HG03565 (cell line): ENCODE results near the gene NARF.

Experiments used
- ATAC-seq: cut with Tn5 transposase; IDR thresholded peaks from one replicate; pipeline ENCODE4 v1.9.1; 2021; ENCODE audit warnings: mild to moderate bottlenecking, moderate library complexity; ENCODE audit not compliant: unreplicated experiment

Gene NARF

DNA sequence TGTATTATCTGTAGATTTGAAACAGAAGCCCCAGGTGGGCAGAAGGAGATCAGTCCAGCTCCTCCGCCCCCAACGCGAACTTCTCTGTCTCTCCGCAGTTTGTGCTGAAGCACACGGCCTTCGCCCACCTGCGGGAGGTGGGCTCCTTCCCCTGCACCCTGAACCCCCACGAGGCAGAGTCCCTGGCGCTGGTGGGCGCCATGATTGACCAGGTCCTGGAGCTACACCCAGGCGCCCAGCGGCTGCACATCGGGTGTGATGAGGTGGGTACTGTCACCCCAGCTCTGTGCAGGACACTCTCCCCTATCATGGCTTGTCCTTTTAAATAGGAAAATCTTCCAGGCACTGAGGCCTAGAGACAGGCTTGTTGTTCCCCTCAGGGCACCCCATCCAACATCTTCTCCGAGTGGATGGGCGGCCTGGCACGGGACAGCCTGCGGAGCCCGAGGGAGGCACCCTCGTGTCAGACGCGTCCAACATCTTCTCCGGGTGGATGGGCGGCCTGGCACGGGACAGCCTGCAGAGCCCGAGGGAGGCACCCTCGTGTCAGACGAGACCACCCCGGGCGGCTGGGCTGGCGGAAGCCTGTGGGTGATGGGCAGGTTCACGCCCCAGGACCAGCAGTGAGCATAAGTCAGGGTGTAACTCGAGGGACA is 24.9 kb upstream of the NARF start:
- ATAC-seq: no peak

- ATAC-seq: no peak
Measured at GRCh38 chr17:82434216-82434565, 24.4 kb upstream of the NARF start.

GRCh38 chr17:82435103-82435502 is 23.4 kb upstream of the NARF start:
- no peak for ATAC-seq

DNA sequence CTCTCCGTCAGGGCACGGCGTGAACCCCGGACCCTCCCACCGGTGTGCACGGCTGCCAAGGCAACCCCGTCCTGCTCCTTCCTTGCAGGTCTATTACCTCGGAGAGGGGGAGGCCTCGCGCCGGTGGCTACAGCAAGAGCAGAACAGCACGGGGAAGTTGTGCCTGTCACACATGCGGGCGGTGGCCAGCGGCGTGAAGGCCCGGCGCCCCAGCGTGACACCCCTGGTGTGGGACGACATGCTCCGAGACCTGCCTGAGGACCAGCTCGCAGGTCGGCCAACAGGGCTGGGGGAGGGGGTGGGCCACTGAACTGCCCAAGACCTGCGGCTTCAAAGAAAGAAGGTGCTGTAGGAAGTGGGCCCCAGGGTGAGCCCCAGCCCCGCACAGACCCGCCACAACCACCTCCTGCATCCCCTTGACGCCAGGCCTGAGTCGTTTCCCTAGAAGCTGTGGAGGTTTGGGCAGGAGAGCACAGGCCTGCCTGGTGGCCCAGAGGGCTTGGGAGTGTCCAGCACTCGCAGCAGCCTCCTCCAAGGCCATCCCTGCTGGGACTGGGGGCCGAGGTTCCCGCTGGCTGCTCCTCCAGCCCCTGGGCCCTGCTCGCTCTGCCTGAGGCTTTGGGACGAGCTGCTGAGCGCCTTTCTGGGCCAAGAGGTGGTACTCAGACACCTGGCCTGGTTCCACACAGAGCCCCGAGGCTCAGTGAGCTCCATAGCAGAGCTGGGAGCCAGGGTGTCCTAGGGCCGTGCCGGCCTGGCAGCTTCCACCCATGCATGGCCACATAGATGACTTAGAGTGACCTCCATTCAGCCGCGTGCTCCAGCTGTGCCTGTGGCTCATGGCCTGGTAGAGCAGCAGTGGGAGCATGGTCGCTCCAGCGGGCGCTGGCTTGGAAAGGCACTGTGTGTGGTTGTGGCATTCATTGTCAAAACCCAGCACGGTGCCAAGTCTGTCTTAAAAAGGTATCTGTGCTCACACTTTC is 22.6 kb upstream of the NARF start:
- no peak for ATAC-seq

GRCh38 chr17:82436601-82437324 is 21.8 kb upstream of the NARF start:
- no peak for ATAC-seq

DNA sequence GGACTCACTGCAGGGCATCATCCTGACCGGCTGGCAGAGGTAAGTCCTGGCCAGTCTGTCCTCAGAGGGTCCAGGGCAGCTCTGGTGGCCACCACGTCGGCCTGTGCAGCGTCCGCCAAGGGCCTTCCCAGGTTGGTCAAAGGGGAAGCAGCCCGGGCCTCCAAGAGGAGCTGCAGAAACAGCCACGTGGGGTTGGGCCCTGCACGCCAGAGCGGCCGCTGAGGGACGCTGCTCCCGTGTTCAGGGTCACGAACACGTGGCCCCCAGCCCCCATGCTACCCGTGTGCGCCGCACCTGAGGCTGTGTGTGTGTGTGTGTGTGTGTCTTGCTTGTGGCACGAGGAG is 21.2 kb upstream of the NARF start:
- no peak for ATAC-seq

- ATAC-seq: no peak
Measured at GRCh38 chr17:82438401-82439193, 19.9 kb upstream of the NARF start.

GRCh38 chr17:82439194-82439828 is 19.2 kb upstream of the NARF start:
- ATAC-seq: no peak

DNA sequence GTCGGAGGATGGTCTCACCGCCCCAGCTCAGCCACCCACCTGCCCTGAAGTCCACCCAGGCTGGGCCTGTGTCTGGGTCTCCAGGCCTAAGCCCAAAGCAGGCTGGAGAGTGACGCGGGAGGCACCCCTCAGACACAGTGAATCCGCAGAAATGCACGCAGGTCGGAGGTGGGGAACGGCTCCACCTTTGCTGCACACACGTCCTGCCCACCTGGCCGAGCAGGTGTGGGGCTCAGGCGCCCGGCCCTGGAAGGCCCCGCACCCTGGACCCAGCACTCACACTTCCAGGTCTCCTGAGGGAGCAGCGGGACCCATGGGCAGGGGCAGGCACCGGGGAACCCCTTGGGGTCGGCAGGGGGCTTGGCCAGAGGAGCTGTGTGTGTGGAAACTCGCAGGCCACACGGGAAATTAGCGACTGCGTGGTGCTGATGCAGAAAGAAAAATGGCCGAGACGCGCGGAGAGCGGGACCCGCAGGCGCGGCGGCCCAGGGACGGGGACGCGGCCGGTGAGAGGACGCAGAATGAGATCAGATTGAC is 18.6 kb upstream of the NARF start:
- no peak for ATAC-seq

DNA sequence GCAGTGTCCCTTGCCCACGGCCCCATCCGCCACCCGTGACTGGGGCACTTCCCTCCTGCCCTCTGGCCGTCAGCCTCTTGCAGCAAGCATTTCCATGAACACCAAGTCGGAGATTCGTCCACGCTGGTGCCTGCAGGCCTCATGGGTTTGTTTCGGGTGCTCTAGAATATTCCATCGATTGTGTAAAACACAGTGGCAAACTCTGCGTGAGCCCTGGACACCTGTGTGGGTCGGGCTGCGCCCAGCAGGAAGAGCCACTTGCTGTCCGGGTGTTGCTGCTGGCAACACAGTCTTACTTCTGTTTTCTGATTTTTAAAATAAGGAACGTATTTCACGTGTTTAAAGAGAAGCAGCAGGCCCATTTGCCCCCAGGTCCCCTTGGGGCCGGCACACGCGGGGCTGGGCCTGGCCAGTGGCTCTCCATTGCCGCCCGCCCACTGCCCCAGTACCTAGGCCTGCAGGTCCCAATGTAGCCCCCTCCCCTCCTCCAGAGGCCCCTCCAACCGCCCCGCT is 18.0 kb upstream of the NARF start:
- no peak for ATAC-seq

DNA sequence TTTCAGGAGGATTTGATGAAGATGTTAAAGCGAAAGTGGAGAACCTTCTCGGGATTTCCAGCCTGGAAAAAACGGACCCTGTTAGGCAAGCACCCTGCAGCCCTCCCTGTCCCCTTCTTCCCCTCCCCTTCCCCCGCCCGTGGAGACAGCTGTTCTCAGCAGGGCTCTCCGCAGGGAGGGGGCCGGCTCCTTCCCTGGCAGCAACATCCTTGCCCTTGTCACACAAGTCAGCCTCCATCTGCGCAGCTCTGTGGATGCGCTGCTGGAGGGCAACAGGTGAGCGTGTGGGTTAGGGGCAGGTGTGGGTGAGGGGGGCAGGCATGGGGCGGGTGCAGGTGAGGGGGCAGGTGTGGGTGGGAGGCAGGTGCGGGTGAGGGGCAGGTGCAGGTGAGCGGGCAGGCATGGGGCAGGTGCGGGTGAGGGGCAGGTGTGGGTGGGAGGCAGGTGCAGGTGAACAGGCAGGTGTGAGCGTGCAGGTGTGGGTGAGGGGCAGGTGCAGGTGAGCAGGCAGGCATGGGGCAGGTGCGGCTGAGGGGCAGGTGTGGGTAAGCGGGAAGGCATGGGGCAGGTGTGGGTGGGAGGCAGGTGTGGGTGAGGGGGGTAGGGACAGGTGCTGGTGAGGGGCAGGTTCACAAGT is 17.4 kb upstream of the NARF start:
- ATAC-seq: no peak

DNA sequence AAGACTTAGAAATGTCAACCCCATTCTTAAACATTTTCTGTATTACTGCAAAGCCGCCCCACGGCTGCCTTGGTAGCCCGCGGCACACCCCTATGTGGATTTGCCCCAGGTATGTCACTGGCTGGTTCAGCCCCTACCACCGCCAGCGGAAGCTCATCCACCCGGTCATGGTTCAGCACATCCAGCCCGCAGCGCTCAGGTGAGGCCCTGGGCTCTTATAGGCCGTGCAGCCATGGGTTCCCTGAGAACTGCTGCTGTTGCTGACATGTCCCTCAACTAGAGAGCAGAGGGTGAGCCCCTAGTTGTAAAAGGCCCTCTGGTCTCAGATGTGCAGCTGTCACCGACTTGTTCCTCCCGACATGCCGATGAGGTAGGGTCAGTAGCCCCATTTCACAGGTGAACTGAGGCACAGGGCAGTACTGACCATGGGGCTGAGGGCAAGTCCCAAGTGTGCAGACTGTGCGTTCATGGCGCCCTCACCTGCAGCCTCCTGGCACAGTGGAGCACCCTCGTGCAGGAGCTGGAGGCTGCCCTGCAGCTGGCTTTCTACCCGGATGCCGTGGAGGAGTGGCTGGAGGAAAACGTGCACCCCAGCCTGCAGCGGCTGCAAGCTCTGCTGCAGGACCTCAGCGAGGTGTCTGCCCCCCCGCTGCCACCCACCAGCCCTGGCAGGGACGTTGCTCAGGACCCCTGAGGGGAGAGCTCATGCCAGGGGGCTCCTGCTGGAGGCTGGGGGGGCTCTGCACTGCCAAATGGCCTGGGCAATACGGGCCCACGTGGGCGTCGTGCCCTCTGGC is 16.7 kb upstream of the NARF start:
- no peak for ATAC-seq

DNA sequence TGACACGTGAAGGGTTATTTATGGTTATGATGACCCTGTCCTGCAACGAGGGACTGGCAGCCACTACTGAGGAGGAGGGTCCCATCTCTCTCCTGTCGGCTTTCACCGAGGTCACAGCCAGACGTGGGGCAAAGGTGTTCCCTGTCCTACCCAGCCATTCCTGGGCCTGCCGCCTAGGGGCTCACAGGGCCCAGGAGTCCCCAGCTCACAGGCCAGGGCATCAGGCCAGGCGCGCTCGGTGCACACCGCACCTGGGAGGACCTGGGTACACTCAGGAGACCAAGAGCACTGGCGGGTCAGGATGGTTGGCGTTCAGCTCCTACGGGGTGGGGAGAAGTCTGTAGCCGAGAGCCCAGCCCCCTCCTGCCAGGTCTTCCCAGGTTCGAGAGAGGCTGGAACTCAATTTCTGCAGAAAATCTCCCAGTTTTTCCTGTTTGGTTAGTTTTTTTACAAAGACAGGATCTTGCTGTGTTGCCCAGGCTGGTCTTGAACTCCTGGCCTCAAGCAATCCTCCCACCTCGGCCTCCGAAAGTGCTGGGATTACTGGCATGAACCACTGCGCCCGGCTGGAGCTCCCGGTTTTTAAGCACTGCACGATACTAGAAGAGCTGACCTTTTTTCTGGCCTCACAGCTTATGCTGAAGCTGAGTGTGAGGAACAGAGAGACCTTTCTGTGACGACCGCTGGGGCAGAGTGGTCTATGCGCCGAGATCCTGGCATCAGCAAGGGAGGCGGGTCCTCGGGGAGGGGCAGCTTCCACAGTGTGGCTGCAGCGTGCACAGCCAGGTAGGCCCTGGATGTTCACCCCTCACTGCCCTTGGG is 15.7 kb upstream of the NARF start:
- ATAC-seq: no peak

DNA sequence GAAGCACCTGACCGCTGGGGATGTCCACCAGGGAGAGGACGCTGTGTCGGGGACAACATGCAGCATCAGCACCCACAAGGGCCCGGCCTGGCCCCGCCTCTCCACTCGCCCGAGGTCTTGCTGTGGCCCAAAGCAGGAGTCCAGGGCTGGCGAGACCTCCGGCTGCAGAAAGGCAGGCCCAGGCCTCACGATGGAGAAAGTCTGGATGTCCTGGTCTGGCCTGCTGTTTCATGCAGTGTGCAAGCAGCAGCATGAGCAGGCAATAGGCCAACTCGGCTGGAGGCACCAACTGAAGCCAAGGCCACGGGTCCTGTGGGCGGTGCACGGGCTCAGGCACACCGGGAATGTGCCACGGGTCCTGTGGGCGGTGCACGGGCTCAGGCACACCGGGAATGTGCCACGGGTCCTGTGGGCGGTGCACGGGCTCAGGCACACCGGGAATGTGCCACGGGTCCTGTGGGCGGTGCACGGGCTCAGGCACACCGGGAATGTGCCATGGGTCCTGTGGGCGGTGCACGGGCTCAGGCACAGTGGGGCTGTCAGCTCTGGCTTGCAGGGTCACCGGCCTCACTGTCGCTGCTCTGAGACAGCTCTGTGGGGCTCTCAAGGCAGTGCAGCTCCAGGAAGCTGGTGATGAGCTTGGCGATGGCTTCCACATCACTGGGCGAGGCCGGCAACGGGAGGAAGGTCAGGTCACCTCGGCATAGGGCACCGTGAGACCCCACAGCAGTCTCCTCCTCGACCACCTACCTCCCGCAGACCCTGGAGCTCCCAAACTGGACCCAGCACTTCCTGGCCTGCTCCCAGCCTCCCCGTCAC is 14.9 kb upstream of the NARF start:
- no peak for ATAC-seq

DNA sequence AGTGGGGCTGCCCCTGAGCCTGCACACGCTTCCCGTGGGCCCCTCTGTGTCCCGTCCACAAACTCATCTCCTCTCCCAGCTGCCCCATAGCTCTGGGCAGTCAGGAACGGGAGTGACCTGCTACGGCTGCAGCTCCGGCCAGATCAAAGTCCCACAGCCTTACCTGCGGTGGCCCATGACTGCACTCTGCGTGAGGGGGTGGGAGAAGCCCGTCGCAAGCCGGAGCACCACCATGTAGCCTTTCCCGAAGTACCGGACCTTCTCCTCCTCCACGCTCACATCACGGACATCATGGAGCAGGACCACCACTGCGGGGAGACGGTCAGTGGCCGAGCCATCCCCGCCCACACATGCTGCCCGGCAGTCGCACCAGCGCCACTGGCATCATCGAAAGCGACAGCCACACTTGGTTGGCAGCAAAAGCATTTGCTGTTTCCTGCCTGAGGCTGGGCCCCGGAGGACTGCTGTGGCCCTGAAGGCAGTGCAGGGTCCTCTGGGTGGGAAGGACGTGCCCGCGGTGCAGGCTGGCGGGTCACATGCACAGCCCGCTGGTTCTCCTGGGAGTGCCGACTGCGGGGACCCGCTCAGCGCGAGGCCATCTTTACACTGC is 14.2 kb upstream of the NARF start:
- no peak for ATAC-seq

DNA sequence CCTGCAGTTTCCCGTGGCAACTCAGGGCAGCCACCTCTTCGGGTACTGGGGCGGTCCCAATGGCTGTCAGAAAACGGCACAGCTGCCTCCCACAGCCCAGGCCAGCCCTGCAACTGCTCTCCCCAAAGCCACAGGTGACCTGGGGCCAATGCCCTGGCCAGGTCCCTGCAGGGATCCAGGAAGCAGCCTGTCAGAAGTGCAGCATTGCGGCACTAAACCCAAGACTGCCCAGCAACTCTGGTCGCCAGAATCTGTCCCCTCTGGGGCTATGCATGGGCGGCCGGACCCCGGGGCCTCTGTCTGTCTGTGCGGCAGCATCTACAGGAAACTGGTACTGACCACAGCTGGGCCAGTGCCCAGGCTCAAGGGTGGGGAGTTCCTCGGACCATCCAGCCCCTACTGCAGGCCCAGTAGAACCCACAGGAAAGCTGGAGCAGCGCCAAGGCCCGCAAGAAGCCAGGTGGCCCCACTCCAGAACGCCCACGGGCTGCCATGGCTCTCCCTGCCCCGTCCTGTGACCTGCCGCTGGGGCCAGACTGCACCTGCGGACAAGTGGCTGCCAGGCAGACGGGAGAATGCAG is 13.5 kb upstream of the NARF start:
- no peak for ATAC-seq
